ENCODE measurements around the gene EVI5L. TPM values are rescaled to one million over a fixed set of nuclear protein-coding genes. Genes with fewer than 3 reads are reported as not detected.

Gene EVI5L
- total RNA-seq, 2 donors from 2014 or later: 17.6 to 18.8 TPM

GRCh38 chr19:7841751-7842660, 12.0 kb downstream of the EVI5L start:
- intact Hi-C loops (cut with DNase I): no loop called here
- ATAC-seq: no peak

GRCh38 chr19:7842661-7843294, 12.8 kb downstream of the EVI5L start:
- DNase-seq: no peak
- intact Hi-C loops (cut with DNase I): no loop called here
- ATAC-seq: no peak

More at GRCh38 chr19:7841751-7842660, 12.0 kb downstream of the EVI5L start:
- no peak for DNase-seq

- intact Hi-C loops (cut with DNase I): no loop called here
- no peak for DNase-seq
- no peak for ATAC-seq
Measured at GRCh38 chr19:7843521-7843920, 13.5 kb downstream of the EVI5L start.

GRCh38 chr19:7844405-7844804, 14.4 kb downstream of the EVI5L start:
- no peak for ATAC-seq
- DNase-seq: no peak
- intact Hi-C loops (cut with DNase I): no loop called here

GRCh38 chr19:7844951-7845350, 14.9 kb downstream of the EVI5L start:
- ATAC-seq (no peak), DNase-seq (no peak)
- intact Hi-C loops (cut with DNase I): no loop called here

GRCh38 chr19:7845390-7846154, 15.6 kb downstream of the EVI5L start:
- DNase-seq (no peak), ATAC-seq (no peak)
- intact Hi-C loops (cut with DNase I): no loop called here

GRCh38 chr19:7846155-7846646, 16.2 kb downstream of the EVI5L start:
- no peak for DNase-seq
- ATAC-seq: no peak
- intact Hi-C loops (cut with DNase I): no loop called here

- no peak for DNase-seq
- intact Hi-C loops (cut with DNase I): no loop called here
- no peak for ATAC-seq
Measured at GRCh38 chr19:7847664-7848063, 17.6 kb downstream of the EVI5L start.

- ATAC-seq (no peak), DNase-seq (no peak)
- intact Hi-C loops (cut with DNase I): no loop called here
Measured at GRCh38 chr19:7848779-7849457, 18.9 kb downstream of the EVI5L start.

GRCh38 chr19:7849631-7849999, 19.6 kb downstream of the EVI5L start:
- DNase-seq (no peak), ATAC-seq (no peak)
- intact Hi-C loops (cut with DNase I): no loop called here

- intact Hi-C loops (cut with DNase I): no loop called here
- peak; percentile 12 to 56 for ATAC-seq
- no peak for DNase-seq
Measured at GRCh38 chr19:7850000-7850813, 20.2 kb downstream of the EVI5L start.

- intact Hi-C loops (cut with DNase I): no loop called here
- ATAC-seq (no peak), DNase-seq (no peak)
Measured at GRCh38 chr19:7850945-7851622, 21.1 kb downstream of the EVI5L start.

- ATAC-seq (no peak), DNase-seq (no peak)
- intact Hi-C loops (cut with DNase I): no loop called here
Measured at GRCh38 chr19:7851623-7852500, 21.8 kb downstream of the EVI5L start.

GRCh38 chr19:7852851-7853769, 23.1 kb downstream of the EVI5L start:
- DNase-seq (peak; percentile 64), ATAC-seq (peak; percentile 71 to 76)
- intact Hi-C loops (cut with DNase I): no loop called here

- intact Hi-C loops (cut with DNase I): no loop called here
- no peak for DNase-seq
- no peak for ATAC-seq
Measured at GRCh38 chr19:7853770-7854128, 23.7 kb downstream of the EVI5L start.
